ENCODE measurements around the gene NSMCE1.

DNA sequence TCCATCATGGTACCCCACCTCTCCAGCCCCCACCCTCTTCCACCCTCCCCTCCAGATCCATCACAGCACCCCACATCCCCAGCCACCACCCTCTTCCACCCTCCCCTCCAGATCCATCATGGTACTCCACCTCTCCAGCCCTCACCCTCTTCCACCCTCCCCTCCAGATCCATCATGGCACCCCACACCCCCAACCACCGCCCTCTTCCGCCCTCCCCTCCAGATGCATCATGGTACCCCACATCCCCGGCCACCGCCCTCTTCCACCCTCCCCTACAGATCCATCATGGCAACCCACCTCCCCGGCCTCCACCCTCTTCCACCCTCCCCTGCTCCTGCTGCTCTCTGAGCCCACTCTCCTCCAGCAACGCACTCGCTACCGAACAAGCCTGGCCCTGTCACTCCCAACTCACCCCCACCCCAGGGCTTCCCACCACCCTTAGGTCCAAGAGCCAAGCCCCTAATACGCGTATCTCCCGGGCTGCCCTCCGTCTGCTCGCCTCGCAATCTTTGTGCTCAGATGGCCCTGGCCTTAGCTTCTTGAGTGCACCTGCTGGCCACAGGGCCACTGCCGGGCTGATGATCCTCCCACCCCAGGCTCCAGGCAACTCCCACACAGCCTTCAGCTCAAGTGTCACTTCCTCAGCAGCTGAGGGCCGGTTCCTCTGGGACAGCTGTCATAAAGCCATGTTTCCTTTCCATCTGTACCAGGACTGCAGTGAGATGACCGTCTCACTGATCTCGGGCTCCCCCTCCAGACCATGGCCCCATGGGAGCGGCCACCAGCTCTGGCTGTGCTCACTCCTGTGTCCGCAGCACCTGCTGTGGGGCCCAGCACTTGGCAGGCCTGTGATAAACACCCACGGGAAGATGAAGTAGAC is 39.7 kb downstream of the NSMCE1 start:
- TF ChIP-seq, protein P1, sequence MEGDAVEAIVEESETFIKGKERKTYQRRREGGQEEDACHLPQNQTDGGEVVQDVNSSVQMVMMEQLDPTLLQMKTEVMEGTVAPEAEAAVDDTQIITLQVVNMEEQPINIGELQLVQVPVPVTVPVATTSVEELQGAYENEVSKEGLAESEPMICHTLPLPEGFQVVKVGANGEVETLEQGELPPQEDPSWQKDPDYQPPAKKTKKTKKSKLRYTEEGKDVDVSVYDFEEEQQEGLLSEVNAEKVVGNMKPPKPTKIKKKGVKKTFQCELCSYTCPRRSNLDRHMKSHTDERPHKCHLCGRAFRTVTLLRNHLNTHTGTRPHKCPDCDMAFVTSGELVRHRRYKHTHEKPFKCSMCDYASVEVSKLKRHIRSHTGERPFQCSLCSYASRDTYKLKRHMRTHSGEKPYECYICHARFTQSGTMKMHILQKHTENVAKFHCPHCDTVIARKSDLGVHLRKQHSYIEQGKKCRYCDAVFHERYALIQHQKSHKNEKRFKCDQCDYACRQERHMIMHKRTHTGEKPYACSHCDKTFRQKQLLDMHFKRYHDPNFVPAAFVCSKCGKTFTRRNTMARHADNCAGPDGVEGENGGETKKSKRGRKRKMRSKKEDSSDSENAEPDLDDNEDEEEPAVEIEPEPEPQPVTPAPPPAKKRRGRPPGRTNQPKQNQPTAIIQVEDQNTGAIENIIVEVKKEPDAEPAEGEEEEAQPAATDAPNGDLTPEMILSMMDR (IDR thresholded peaks at IDR 0.05; ENCODE audit: low read length), result no peak
- TF ChIP-seq EZH2 (optimal IDR thresholded peaks at IDR 0.05; ENCODE audit: low read depth, low read length), result no peak
